HG02642 (cell line): ENCODE data around the gene PPAN.

Experiments used
- ATAC-seq: cut with Tn5 transposase; IDR thresholded peaks from one replicate; pipeline ENCODE4 v1.9.1; 2021; ENCODE audit warnings: mild to moderate bottlenecking; ENCODE audit not compliant: unreplicated experiment, poor library complexity

Gene PPAN

GRCh38 chr19:10091895-10092641, 14.1 kb upstream of the PPAN start:
- no peak for ATAC-seq

GRCh38 chr19:10092648-10093294, 13.4 kb upstream of the PPAN start:
- no peak for ATAC-seq

- no peak for ATAC-seq
Measured at GRCh38 chr19:10093295-10094186, 12.6 kb upstream of the PPAN start.

GRCh38 chr19:10095622-10095947, 10.6 kb upstream of the PPAN start:
- ATAC-seq: no peak

GRCh38 chr19:10095948-10096614, 10.1 kb upstream of the PPAN start:
- ATAC-seq: peak; percentile 85

- no peak for ATAC-seq
Measured at GRCh38 chr19:10096615-10096963, 9.6 kb upstream of the PPAN start.

GRCh38 chr19:10100163-10100785, 5.9 kb upstream of the PPAN start:
- ATAC-seq: no peak

- peak; percentile 23 for ATAC-seq
Measured at GRCh38 chr19:10102787-10103236, 3.4 kb upstream of the PPAN start.

- ATAC-seq: no peak
Measured at GRCh38 chr19:10104130-10104513, 2.0 kb upstream of the PPAN start.

- peak; percentile 35 for ATAC-seq
Measured at GRCh38 chr19:10104665-10105508, 1.3 kb upstream of the PPAN start.

GRCh38 chr19:10105509-10106099, 558 bp upstream of the PPAN start:
- peak; percentile 27 for ATAC-seq

- no peak for ATAC-seq
Measured at GRCh38 chr19:10107254-10107653, 1.1 kb downstream of the PPAN start.

- no peak for ATAC-seq
Measured at GRCh38 chr19:10107817-10108367, 1.7 kb downstream of the PPAN start.

- ATAC-seq: no peak
Measured at GRCh38 chr19:10109528-10109927, 3.4 kb downstream of the PPAN start.

- ATAC-seq: no peak
Measured at GRCh38 chr19:10110076-10110971, 4.2 kb downstream of the PPAN start.

GRCh38 chr19:10110972-10111317, 4.8 kb downstream of the PPAN start:
- no peak for ATAC-seq

GRCh38 chr19:10111405-10111811, 5.2 kb downstream of the PPAN start, which contains the start of gene P2RY11:
TSS of gene P2RY11 (plus strand) at chr19:10111693. CDS start at chr19:10111722, 29 bp downstream.
- ATAC-seq: no peak
